NCI-H460 (cell line): ENCODE data around the gene GRIN2A. TPM values are rescaled to one million over a fixed set of nuclear protein-coding genes. Genes with fewer than 3 reads are reported as not detected.

Source experiments
- DNase-seq: peaks from one replicate; pipeline ENCODE4 v3.0.0-alpha.2; 2016; ENCODE audit warnings: low read depth; ENCODE audit errors: extremely low read depth
- total RNA-seq: library from RNA; depleted of rRNA; stranded (reverse); fragments of >200 nt; shearing (Covaris generic); gene quantifications from 2 replicates; pipeline ENCODE4 v1.2.3, GENCODE V29; 2014

The GRIN2A gene
- total RNA-seq, 1 experiment from 2014 or later = not detected

- no peak for DNase-seq
These were observed 344.7 kb downstream of the GRIN2A start for GRCh38 chr16:9837481-9837880.

- DNase-seq = peak; percentile 1
These were observed 346.0 kb downstream of the GRIN2A start for GRCh38 chr16:9836118-9836736.

- DNase-seq = no peak
These were observed 355.0 kb downstream of the GRIN2A start for GRCh38 chr16:9827062-9827752.

GRCh38 chr16:9826656-9827055 is 355.6 kb downstream of the GRIN2A start:
- DNase-seq = no peak

- no peak for DNase-seq
These were observed 357.8 kb downstream of the GRIN2A start for GRCh38 chr16:9824200-9825068.

- DNase-seq = no peak
These were observed 358.7 kb downstream of the GRIN2A start for GRCh38 chr16:9823510-9823909.

- DNase-seq = no peak
These were observed 360.3 kb downstream of the GRIN2A start for GRCh38 chr16:9821970-9822369.

GRCh38 chr16:9821331-9821730 is 360.9 kb downstream of the GRIN2A start:
- no peak for DNase-seq

GRCh38 chr16:9820476-9821246 is 361.6 kb downstream of the GRIN2A start:
- no peak for DNase-seq

- DNase-seq = no peak
These were observed 363.5 kb downstream of the GRIN2A start for GRCh38 chr16:9818702-9819101.

- no peak for DNase-seq
These were observed 364.6 kb downstream of the GRIN2A start for GRCh38 chr16:9817586-9817985.

GRCh38 chr16:9816644-9817043 is 365.6 kb downstream of the GRIN2A start:
- DNase-seq = no peak

- DNase-seq = no peak
These were observed 368.6 kb downstream of the GRIN2A start for GRCh38 chr16:9813665-9814064.

- DNase-seq = no peak
These were observed 374.0 kb downstream of the GRIN2A start for GRCh38 chr16:9808210-9808609.

- DNase-seq = no peak
These were observed 374.9 kb downstream of the GRIN2A start for GRCh38 chr16:9807302-9807701.

- DNase-seq = no peak
These were observed 377.1 kb downstream of the GRIN2A start for GRCh38 chr16:9805109-9805508.

GRCh38 chr16:9802160-9802559 is 380.1 kb downstream of the GRIN2A start:
- DNase-seq = no peak

GRCh38 chr16:9801651-9802050 is 380.6 kb downstream of the GRIN2A start:
- no peak for DNase-seq

- DNase-seq = no peak
These were observed 382.0 kb downstream of the GRIN2A start for GRCh38 chr16:9800186-9800738.

- DNase-seq = no peak
These were observed 383.2 kb downstream of the GRIN2A start for GRCh38 chr16:9798952-9799580.
